Thoracic aorta endothelial cell (primary cell): ENCODE data around the gene GIMAP2. TPM values are rescaled to one million over a fixed set of nuclear protein-coding genes. Genes with fewer than 3 reads are reported as not detected.

ENCODE experiments used
- total RNA-seq: library from RNA; depleted of rRNA; stranded (reverse); fragments of >200 nt; gene quantifications from 2 replicates; pipeline ENCODE4 v1.2.3, GENCODE V29; 2012

GIMAP2 gene
- 39.8 and 44.8 TPM in 2 replicates for total RNA-seq

DNA sequence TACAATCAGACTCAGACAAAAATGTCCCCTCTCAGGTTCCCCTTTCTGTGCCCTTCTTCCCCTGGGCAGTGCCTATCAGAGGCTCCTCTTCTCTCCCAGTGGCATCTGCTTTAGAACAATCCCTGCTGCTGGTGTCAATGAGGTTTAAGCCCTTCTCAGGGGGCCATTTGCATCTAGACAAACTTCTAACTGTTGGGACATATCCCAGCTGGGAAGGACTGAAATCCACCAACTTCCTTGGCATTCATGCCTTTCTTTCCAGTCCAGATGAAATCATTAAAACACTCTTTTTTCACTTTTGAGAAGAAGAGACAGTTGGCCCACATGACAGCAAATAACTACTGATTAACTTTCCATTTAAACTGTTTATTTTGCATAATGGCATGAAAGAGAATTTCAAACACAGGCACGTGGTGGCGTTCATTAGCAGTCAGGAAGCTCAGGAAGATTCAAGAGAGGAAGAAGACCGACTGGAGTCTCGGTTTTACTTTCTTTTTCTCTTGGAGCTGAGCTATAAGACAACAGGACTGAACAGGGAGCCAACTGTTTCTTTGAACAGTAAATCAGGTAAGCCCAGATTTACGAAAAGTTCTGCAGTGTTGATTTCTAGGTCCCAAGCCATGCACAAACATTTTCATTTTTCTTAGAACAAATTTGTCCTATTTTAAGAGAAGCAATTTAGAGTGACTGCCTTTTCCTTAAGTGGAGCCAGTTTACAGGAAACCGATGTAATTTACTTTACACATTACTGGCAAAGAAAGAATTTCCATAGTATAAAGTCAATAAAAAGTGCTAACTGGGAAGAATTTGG, at the start of gene GIMAP2:
Gene GIMAP2, plus strand, starts transcription at position 488 of the 811 bp plus-strand sequence. CDS start 1,354 bp downstream, outside the sequence.

GRCh38 chr7:150716368-150716767, 30.9 kb downstream of the GIMAP2 start, which contains the start of gene GIMAP1:
Gene GIMAP1, plus strand, starts transcription at chr7:150716613. Its CDS starts 2,435 bp downstream, at chr7:150719048.

DNA sequence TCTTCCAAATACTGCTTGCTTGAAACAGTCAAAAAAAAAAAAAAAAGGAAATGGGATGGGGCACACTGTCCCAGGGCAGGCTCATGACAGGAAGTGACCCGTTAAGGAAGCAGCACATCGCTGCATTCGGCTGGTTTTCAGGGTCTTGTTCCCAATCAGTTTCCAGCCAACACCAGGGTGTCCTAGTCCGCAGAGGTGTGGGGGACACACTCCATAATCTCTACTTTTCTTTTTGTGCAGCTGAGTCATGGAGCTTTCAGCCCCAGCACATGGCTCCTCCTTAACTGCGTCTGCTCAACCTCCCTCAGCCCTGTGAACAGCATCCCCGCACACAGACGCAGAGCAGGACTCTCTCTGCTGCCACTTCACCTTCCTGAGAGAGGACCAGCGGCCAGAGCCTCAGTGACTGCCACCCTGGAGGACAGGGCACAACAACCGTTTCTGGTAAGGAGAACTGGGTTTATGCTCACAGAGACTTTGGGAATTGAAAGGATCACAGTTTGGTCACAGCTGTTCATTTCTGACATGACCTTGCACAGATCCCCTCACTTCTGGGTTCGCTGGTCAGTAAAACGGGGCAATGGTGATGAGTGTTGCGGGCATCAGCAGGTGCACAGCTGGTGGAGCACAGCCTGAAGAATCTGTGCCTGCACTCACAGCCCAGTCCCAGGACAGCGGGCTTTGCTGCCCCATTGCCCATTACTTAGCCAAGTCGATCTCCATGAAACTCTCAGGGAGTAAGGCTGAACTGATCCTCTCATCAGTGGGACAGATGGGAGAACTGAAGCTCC, 52.0 kb downstream of the GIMAP2 start, which contains the start of gene GIMAP5:
Gene GIMAP5, plus strand, starts transcription at position 154 of the 791 bp plus-strand sequence. CDS start 3,467 bp downstream, outside the sequence.

Other genes starting within 250 kb of the GIMAP2 start
- gene GIMAP8, start 235.1 kb upstream of the GIMAP2 start, total RNA-seq = 75.1 and 75.3 TPM in 2 replicates
- 30.9 and 48.0 TPM in 2 replicates for gene GIMAP7, start 170.8 kb upstream of the GIMAP2 start, total RNA-seq
- 117 and 242 TPM in 2 replicates for gene GIMAP4, start 118.3 kb upstream of the GIMAP2 start, total RNA-seq
- 155 and 156 TPM in 2 replicates for gene GIMAP6, start 53.3 kb upstream of the GIMAP2 start, total RNA-seq
- 10.4 and 10.8 TPM in 2 replicates for gene GIMAP1, start 30.9 kb downstream of the GIMAP2 start, total RNA-seq
- gene GIMAP5, start 51.7 kb downstream of the GIMAP2 start, total RNA-seq = 1.2 and 8.9 TPM in 2 replicates
- not detected in 2 replicates for gene TMEM176B, start 114.7 kb downstream of the GIMAP2 start, total RNA-seq
- not detected in 2 replicates for gene TMEM176A, start 115.1 kb downstream of the GIMAP2 start, total RNA-seq
- gene AOC1, start 166.8 kb downstream of the GIMAP2 start, total RNA-seq = not detected in 2 replicates